Measurements from ENCODE around the gene STK32A. TPM values are rescaled to one million over a fixed set of nuclear protein-coding genes. Genes with fewer than 3 reads are reported as not detected.

STK32A gene
- total RNA-seq, 1 experiment from 2014 or later = 3.3 TPM

DNA sequence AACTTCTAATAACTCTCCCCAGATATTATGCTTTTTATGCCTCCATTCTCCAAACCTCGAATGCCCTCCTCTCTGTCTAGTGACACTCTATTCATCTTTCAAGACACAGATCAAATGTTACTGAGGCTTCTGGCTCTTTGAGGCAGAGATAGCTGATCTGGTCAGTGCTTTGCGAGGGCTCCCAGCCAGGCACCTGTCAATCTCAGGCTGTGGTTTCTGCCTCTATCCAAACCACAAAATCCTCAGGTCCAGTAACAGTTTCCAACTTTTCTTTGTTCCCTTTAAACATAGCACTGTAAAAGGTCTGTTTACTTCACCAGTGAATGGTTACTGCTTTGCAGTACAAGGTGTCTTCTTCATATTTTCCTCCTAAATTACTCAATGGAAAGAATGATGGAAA is 11.5 kb upstream of the STK32A start:
- H3K4me3 Mint-ChIP-seq (ENCODE audit: unreplicated experiment) = no peak overlapping the region
- no peaks in the 10 kb centered on the region for H3K36me3 Mint-ChIP-seq (ENCODE audit: insufficient read depth, unreplicated experiment)
- no peaks in the 10 kb centered on the region for H3K9me3 Mint-ChIP-seq (ENCODE audit: unreplicated experiment)
- no peak overlapping the region for H3K27ac Mint-ChIP-seq (ENCODE audit: low read depth, unreplicated experiment)
- ChIA-PET CTCF (interaction anchor here (0.6 to 6.1 kb wide), 32 partner anchors 10 to 706 kb away, joined by 3 to 225 read pairs (median 5); no protein-coding TSS in a partner anchor), POLR2A (interaction anchor here (0.6 kb wide), 1 partner anchor 152 kb away, joined by 4 read pairs; no protein-coding TSS in a partner anchor)
- TF ChIP-seq, protein P1, sequence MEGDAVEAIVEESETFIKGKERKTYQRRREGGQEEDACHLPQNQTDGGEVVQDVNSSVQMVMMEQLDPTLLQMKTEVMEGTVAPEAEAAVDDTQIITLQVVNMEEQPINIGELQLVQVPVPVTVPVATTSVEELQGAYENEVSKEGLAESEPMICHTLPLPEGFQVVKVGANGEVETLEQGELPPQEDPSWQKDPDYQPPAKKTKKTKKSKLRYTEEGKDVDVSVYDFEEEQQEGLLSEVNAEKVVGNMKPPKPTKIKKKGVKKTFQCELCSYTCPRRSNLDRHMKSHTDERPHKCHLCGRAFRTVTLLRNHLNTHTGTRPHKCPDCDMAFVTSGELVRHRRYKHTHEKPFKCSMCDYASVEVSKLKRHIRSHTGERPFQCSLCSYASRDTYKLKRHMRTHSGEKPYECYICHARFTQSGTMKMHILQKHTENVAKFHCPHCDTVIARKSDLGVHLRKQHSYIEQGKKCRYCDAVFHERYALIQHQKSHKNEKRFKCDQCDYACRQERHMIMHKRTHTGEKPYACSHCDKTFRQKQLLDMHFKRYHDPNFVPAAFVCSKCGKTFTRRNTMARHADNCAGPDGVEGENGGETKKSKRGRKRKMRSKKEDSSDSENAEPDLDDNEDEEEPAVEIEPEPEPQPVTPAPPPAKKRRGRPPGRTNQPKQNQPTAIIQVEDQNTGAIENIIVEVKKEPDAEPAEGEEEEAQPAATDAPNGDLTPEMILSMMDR (IDR thresholded peaks at IDR 0.05; ENCODE audit: unreplicated experiment) = no peak
- peaks cover 53% of the 10 kb centered on the region for H3K27me3 Mint-ChIP-seq (ENCODE audit: insufficient read depth, unreplicated experiment)
- H3K4me1 Mint-ChIP-seq (ENCODE audit: insufficient read depth, unreplicated experiment) = peaks cover 7% of the 10 kb centered on the region
- BruUV-seq (replicated peaks) = no TSS peak
- DNase-seq (ENCODE audit: unreplicated experiment) = peak; percentile 29
- intact Hi-C loops (cut with micrococcal nuclease) = loop anchor here (5.0 kb wide), 1 partner anchor 229 kb away; no protein-coding TSS in a partner anchor

DNA sequence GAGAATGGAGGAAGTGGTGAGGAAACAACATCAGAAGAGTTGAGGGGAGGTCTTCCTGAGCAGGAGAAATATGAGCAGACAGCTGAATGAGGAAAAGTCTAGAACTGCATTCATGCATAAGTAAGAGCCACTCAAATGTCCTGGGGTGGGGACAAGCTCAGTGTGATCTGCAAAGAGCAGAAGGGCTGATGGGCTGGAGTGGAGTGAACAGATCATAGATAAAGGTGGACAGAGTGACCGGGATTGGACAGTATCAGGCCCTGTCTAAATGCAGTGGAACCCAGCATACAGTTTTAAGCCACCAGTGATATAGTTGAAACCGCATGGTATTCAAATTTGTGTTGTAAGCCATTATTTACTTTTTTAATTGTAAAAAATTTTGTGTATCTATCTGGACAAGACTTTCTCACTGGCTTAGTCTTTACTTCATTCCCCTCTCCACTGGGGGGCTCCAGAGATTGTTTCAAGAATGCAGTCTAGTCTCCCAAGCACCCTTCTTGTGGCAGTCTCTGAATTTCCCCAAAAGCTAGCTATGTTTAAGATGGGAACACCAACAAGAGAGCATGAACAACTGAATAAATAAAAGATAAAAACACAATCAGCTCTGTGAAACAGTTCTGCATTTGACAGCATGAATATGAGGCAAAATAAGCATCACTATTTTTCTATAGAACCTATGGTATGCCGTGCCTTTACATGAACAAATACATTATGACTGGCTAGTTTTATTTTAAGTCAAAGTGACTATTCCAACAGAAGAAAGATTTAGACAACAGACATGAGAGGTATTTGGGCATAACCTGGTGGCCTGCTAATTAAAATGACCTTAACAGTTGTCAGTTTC is 10.7 kb upstream of the STK32A start:
- Mint-ChIP-seq H3K4me1 (ENCODE audit: insufficient read depth, unreplicated experiment) (peaks cover 7% of the 10 kb centered on the region), H3K27ac (ENCODE audit: low read depth, unreplicated experiment) (no peak overlapping the region), H3K27me3 (ENCODE audit: insufficient read depth, unreplicated experiment) (peaks cover 44% of the 10 kb centered on the region), H3K36me3 (ENCODE audit: insufficient read depth, unreplicated experiment) (no peaks in the 10 kb centered on the region), H3K4me3 (ENCODE audit: unreplicated experiment) (no peak overlapping the region), H3K9me3 (ENCODE audit: unreplicated experiment) (no peaks in the 10 kb centered on the region)
- DNase-seq (ENCODE audit: unreplicated experiment) = peak; percentile 78
- no TSS peak for BruUV-seq (replicated peaks)
- intact Hi-C loops (cut with micrococcal nuclease) = loop anchor here (1.0 to 5.0 kb wide), 5 partner anchors 145 to 354 kb away; no protein-coding TSS in a partner anchor
- POLR2A ChIA-PET = interaction anchor here (0.6 to 1.2 kb wide), 2 partner anchors 145 to 151 kb away, joined by 4 read pairs; no protein-coding TSS in a partner anchor
- CTCF ChIA-PET = interaction anchor here (0.6 to 6.1 kb wide), 49 partner anchors 11 to 707 kb away, joined by 3 to 225 read pairs (median 3); partner anchors contain the start of gene STK32A
- TF ChIP-seq, protein P1 (IDR thresholded peaks at IDR 0.05; ENCODE audit: unreplicated experiment) = peak; percentile 87

DNA sequence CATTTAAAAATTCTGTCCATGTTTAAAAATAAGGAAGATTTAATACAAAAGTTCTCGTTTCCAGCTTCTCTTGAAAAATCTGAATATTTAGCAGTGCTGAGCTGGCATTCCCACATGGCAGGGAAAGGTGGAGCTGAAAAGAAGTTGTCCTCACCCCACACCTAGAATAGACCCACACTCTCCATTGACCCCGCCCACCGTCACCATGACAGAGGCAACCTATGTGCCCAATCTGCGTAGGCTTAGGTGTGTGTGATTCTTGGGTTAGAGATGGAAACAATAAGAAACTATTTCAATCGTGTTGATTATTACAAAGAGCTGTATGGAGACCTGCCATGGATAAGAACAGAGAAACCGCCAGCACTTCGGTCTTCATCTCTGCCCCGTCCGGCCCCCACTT is 8.9 kb upstream of the STK32A start:
- DNase-seq (ENCODE audit: unreplicated experiment) = no peak
- intact Hi-C loops (cut with micrococcal nuclease) = no loop called here
- CTCF ChIA-PET = interaction anchor here (0.6 to 6.1 kb wide), 5 partner anchors 9 to 697 kb away, joined by 3 to 225 read pairs (median 4); partner anchors contain the start of gene STK32A
- H3K27me3 Mint-ChIP-seq (ENCODE audit: insufficient read depth, unreplicated experiment) = peaks cover 33% of the 10 kb centered on the region
- TF ChIP-seq, protein P1 (IDR thresholded peaks at IDR 0.05; ENCODE audit: unreplicated experiment) = no peak
- POLR2A ChIA-PET = no interaction called here
- no peak overlapping the region for H3K27ac Mint-ChIP-seq (ENCODE audit: low read depth, unreplicated experiment)
- BruUV-seq (replicated peaks) = no TSS peak
- H3K4me1 Mint-ChIP-seq (ENCODE audit: insufficient read depth, unreplicated experiment) = peaks cover 7% of the 10 kb centered on the region
- no peaks in the 10 kb centered on the region for H3K36me3 Mint-ChIP-seq (ENCODE audit: insufficient read depth, unreplicated experiment)
- no peak overlapping the region for H3K4me3 Mint-ChIP-seq (ENCODE audit: unreplicated experiment)
- H3K9me3 Mint-ChIP-seq (ENCODE audit: unreplicated experiment) = no peaks in the 10 kb centered on the region

DNA sequence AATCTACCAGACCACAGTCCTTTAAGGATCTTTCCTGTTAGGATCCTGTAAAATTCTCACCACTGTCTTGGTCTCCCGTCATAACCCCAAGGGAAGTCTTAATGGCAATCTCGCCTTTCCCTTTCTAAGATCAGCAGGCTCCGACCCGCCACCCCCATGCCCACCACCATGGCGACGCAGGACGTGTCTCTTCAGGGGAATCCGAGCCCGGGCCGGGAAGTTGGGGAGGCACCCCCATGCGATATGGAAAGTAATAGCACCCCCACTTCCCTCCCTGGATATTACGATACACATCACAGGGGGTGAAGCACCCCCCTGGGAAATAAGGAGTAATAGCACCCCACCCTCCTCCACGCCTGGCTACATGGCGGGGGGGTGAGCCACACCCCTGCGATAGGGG is 8.3 kb upstream of the STK32A start:
- Mint-ChIP-seq H3K4me1 (ENCODE audit: insufficient read depth, unreplicated experiment) (peaks cover 7% of the 10 kb centered on the region), H3K27ac (ENCODE audit: low read depth, unreplicated experiment) (no peak overlapping the region), H3K4me3 (ENCODE audit: unreplicated experiment) (no peak overlapping the region), H3K27me3 (ENCODE audit: insufficient read depth, unreplicated experiment) (peaks cover 27% of the 10 kb centered on the region), H3K9me3 (ENCODE audit: unreplicated experiment) (no peaks in the 10 kb centered on the region), H3K36me3 (ENCODE audit: insufficient read depth, unreplicated experiment) (no peaks in the 10 kb centered on the region)
- BruUV-seq (replicated peaks) = no TSS peak
- ChIA-PET CTCF (interaction anchor here (5.0 to 6.1 kb wide), 2 partner anchors 143 to 351 kb away, joined by 86 to 225 read pairs; no protein-coding TSS in a partner anchor), POLR2A (no interaction called here)
- TF ChIP-seq, protein P1 (IDR thresholded peaks at IDR 0.05; ENCODE audit: unreplicated experiment) = no peak
- intact Hi-C loops (cut with micrococcal nuclease) = no loop called here
- no peak for DNase-seq (ENCODE audit: unreplicated experiment)

All from MCF 10A (cell line).